ENCODE results near the gene AICDA.
"Not testable (repeated sequence)": the region's sequence is repeated elsewhere in the genome, so short reads cannot be mapped to it uniquely, and the experiment has no call there.

Gene AICDA

DNA sequence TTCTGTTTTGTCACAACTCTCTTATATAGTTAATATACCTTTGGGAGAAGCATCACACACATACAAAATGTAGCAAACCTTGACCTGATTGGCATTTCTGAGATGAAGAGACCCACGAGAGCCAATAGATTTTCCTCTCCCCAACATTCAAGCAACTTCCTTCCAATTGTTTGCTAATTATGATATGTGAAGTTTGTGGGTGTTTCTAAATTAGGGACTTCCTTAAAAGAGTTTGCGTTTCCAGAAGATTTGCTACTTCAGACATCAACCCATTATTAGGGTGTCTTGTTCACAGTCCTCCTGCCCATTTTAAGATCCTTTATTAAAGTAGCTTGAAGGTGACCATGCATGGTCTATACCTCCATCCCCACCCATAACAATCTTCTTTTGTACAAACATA is 9.4 kb downstream of the AICDA start:
- DNase-seq (ENCODE audit: low spot score): no peak
- in situ Hi-C loops (cut with MboI; ENCODE audit: low pct_unique_long_range_greater_than_20kb, low sequenced_read_pairs, unreplicated experiment): no loop called here
- TF ChIP-seq, protein P1, sequence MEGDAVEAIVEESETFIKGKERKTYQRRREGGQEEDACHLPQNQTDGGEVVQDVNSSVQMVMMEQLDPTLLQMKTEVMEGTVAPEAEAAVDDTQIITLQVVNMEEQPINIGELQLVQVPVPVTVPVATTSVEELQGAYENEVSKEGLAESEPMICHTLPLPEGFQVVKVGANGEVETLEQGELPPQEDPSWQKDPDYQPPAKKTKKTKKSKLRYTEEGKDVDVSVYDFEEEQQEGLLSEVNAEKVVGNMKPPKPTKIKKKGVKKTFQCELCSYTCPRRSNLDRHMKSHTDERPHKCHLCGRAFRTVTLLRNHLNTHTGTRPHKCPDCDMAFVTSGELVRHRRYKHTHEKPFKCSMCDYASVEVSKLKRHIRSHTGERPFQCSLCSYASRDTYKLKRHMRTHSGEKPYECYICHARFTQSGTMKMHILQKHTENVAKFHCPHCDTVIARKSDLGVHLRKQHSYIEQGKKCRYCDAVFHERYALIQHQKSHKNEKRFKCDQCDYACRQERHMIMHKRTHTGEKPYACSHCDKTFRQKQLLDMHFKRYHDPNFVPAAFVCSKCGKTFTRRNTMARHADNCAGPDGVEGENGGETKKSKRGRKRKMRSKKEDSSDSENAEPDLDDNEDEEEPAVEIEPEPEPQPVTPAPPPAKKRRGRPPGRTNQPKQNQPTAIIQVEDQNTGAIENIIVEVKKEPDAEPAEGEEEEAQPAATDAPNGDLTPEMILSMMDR (IDR thresholded peaks at IDR 0.05; ENCODE audit: extremely low read depth, insufficient read depth, missing control alignments): no peak

DNA sequence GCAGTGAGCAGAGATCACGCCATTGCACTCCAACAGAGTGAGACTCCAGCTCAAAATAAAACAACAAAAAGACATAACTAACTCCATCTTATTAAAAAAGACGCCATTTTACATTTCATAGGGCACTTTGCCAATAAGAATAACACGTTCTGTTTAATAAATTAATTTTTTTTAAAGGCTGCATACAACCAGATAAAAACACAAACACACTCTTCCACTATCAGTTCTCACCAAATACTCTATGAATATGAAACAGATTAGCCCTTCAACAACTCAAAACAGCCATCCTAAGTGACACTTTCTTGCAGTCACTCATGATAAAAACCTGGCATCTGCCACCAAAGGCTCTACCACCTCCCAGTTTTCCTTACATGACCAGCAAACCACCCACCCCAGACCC is 16.1 kb downstream of the AICDA start:
- in situ Hi-C loops (cut with MboI; ENCODE audit: low pct_unique_long_range_greater_than_20kb, low sequenced_read_pairs, unreplicated experiment): no loop called here
- TF ChIP-seq, protein P1 (IDR thresholded peaks at IDR 0.05; ENCODE audit: extremely low read depth, insufficient read depth, missing control alignments): no peak
- DNase-seq (ENCODE audit: low spot score): no peak

DNA sequence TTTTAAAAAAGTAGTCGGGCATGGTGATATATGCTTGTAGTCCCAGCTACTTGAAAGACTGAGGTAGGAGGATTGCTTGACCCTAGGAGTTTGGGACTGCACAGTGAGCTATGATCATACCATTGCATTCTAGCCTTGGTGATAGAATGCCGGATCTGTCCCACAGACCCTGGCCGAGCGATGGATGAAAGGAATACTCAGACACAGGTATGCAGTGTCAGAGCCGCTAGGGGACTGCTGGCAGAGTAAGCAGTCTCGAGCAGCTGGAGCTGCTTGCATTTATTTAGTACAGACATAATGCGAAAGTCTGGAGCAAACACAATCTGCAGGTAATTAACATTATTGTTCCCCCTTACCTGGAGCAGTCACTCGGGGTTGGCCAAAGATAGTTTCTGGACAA is 18.6 kb downstream of the AICDA start:
- DNase-seq (ENCODE audit: low spot score): no peak
- in situ Hi-C loops (cut with MboI; ENCODE audit: low pct_unique_long_range_greater_than_20kb, low sequenced_read_pairs, unreplicated experiment): no loop called here
- TF ChIP-seq, protein P1 (IDR thresholded peaks at IDR 0.05; ENCODE audit: extremely low read depth, insufficient read depth, missing control alignments): no peak

DNA sequence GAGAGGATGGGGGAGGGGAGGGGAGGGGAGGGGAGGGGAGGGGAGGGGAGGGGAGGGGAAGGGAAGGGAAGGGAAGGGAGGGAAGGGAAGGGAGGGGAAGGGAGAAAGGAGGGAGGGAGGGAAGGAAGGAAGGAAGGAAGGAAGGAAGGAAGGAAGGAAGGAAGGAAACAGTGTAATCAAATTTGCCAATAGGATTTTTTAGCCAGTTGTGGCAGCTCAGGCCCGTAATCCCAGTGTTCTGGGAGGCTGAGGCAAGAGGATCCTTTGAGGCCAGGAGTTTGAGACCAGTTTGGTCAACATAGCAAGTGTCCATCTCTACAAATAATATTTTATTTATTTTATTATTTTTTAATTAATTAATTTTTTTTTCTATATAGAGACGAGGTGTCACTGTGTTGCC is 19.4 kb downstream of the AICDA start:
- TF ChIP-seq, protein P1 (IDR thresholded peaks at IDR 0.05; ENCODE audit: extremely low read depth, insufficient read depth, missing control alignments): no peak
- in situ Hi-C loops (cut with MboI; ENCODE audit: low pct_unique_long_range_greater_than_20kb, low sequenced_read_pairs, unreplicated experiment): no loop called here
- DNase-seq (ENCODE audit: low spot score): no peak

DNA sequence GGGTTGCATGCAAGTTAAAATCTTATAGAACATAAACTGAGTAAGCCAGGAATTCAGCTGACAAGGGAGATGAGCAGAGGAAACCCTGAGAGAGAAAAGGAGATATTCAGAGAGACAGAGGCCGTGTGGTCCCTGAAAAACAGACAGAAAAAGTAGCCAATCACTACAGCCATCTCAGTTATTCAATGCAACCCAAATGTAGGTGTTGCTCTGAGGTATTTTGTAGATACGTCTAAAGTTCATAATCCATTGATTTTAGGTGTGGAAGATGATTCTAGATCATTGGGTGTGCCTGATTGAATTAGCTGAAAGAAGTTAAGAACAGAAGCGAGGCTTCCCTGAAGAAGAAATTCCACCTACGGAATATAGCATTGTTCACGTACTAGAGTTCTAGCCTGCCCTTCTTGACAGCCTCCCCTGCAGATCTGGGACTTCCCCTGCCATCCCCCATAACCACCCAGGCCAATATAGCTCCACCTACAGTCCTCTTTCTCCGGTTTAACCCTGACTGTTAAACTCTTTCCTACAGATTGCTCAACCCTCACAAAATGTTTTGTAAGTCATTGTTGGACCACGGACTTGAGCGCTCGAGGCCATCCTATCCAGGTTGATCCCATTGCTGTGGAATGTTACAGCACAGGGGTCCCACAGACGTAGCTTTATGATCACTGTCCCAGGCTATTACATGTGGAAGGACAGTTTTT is 21.7 kb downstream of the AICDA start:
- TF ChIP-seq, protein P1 (IDR thresholded peaks at IDR 0.05; ENCODE audit: extremely low read depth, insufficient read depth, missing control alignments): peak; percentile 35
- in situ Hi-C loops (cut with MboI; ENCODE audit: low pct_unique_long_range_greater_than_20kb, low sequenced_read_pairs, unreplicated experiment): no loop called here
- peak; percentile 83 for DNase-seq (ENCODE audit: low spot score)

DNA sequence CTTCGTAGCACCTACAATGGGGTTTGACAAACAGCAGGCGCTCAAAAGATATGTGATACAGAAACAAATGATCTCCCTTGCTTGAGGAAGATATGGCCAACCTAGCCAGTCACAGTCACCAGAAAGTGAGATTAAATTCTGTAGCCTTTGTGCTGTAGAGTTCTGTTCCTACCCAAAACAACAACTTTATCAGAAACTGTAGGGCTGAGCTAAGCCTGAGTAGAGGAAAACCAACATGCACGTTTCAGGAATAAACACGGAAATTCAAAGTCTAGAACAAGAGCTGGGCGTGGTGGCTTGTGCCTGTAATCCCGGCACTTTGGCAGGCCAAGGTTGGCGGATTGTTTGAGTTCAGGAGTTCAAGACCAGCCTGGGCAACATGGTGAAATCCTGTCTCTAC is 23.0 kb downstream of the AICDA start:
- TF ChIP-seq, protein P1 (IDR thresholded peaks at IDR 0.05; ENCODE audit: extremely low read depth, insufficient read depth, missing control alignments): no peak
- in situ Hi-C loops (cut with MboI; ENCODE audit: low pct_unique_long_range_greater_than_20kb, low sequenced_read_pairs, unreplicated experiment): no loop called here

DNA sequence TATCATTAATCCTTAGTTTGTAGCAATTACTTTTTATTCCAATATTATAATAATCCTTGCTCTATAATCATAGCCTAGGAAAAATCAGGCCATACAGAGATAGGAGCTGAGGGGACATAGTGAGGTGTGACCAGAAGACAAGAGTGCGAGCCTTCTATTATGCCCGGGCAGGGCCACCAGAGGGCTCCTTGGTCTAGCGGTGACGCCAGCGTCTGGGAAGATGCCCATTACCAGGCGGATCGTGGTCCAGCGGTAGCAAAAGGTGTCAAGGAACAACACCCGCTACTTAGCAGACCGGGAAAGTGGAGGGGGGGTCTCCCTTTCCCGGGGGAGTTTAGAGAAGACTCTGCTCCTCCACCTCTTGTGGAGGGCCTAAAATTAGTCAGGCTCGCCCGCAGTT is 28.2 kb downstream of the AICDA start:
- in situ Hi-C loops (cut with MboI; ENCODE audit: low pct_unique_long_range_greater_than_20kb, low sequenced_read_pairs, unreplicated experiment): not testable (repeated sequence)

More for the DNA sequence above, 23.0 kb downstream of the AICDA start:
- DNase-seq (ENCODE audit: low spot score): no peak

More for the DNA sequence above, 28.2 kb downstream of the AICDA start:
- DNase-seq (ENCODE audit: low spot score): not testable (repeated sequence)
